OCI-LY7 (cell line): ENCODE results near the gene SF3B1.

Source experiments
- EZH2phosphoT487 ChIP-seq: fragments of 200-600 bp; sonication (generic); IDR thresholded peaks from 2 replicates; pipeline ENCODE4 v1.6.1; 2018; ENCODE audit warnings: low read depth, borderline replicate concordance, mild to moderate bottlenecking, mixed run types, antibody characterized with exemption, low read length, moderate library complexity, mixed read lengths
- TF ChIP-seq, protein P1 (sequence below): fragments of 200-600 bp; sonication (generic); conservative IDR thresholded peaks from 2 replicates; pipeline ENCODE4 v1.5.1; 2014; ENCODE audit warnings: mild to moderate bottlenecking, antibody characterized with exemption, low read length, moderate library complexity, mixed read lengths

DNA sequence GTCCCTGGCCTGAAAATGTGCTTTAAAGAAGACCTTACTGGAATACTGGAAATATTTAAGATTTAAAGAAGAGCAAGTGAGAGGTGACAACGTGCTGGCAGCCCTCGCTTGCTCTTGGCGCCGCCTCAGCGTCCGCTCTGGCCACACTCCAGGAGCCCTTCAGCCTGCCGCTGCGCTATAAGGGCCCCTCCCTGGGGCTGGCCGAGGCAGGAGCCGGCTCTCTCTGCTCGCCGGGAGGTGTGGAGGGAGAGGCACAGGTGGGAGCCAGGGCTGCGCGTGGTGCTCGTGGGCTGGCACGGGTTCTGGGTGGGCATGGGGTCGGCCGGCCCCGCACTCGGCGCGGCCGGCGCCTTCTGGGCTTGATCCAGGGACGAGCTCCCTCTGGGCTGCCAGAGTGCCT is 15.6 kb upstream of the SF3B1 start:
- TF ChIP-seq, protein P1, sequence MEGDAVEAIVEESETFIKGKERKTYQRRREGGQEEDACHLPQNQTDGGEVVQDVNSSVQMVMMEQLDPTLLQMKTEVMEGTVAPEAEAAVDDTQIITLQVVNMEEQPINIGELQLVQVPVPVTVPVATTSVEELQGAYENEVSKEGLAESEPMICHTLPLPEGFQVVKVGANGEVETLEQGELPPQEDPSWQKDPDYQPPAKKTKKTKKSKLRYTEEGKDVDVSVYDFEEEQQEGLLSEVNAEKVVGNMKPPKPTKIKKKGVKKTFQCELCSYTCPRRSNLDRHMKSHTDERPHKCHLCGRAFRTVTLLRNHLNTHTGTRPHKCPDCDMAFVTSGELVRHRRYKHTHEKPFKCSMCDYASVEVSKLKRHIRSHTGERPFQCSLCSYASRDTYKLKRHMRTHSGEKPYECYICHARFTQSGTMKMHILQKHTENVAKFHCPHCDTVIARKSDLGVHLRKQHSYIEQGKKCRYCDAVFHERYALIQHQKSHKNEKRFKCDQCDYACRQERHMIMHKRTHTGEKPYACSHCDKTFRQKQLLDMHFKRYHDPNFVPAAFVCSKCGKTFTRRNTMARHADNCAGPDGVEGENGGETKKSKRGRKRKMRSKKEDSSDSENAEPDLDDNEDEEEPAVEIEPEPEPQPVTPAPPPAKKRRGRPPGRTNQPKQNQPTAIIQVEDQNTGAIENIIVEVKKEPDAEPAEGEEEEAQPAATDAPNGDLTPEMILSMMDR, result no peak
- TF ChIP-seq EZH2phosphoT487, result no peak
